GM18508 (cell line): ENCODE results near the gene TIMM50.
"Not testable (repeated sequence)": the region's sequence is repeated elsewhere in the genome, so short reads cannot be mapped to it uniquely, and the experiment has no call there.

Source experiments
- ATAC-seq: cut with Tn5 transposase; IDR thresholded peaks from one replicate; pipeline ENCODE4 v1.9.1; 2021; ENCODE audit warnings: moderate number of reproducible peaks; ENCODE audit not compliant: insufficient read depth, unreplicated experiment

The TIMM50 gene

DNA sequence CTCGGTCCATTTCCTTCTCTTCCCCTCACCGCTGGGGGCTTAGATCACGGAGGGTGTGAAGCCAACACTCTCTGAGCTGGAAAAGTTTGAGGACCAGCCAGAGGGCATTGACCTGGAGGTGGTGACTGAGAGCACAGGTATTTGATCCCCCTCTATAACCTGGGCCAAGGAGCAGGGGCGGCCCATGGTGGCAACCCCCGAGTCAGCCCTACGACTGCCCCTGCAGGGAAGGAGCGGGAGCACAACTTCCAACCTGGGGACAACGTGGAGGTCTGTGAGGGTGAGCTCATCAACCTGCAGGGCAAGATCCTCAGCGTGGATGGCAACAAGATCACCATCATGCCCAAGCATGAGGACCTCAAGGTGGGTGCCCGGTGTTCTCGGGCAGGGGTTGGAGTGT lies 11.6 kb upstream of the TIMM50 start:
- no peak for ATAC-seq

DNA sequence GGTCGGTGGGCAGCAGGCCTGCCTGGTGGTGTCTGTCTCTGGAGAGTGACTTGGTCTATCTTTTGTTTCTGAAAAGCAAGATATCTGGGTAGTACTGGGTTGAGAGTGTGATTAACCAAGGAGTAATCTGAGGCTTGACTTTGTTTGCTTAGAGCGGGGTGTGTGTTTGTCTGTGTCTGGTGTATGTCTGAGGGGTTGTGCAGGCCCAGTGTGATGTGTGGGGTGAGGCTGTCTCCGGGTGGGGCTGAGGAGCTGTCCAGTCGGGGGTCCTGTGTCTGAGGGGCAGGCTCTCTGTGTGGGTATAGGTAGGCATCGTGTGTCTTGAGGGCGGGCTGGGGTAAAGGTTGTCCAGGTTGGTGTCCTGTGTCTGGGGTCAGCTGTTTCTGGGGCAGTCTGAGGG lies 11.1 kb upstream of the TIMM50 start:
- no peak for ATAC-seq

DNA sequence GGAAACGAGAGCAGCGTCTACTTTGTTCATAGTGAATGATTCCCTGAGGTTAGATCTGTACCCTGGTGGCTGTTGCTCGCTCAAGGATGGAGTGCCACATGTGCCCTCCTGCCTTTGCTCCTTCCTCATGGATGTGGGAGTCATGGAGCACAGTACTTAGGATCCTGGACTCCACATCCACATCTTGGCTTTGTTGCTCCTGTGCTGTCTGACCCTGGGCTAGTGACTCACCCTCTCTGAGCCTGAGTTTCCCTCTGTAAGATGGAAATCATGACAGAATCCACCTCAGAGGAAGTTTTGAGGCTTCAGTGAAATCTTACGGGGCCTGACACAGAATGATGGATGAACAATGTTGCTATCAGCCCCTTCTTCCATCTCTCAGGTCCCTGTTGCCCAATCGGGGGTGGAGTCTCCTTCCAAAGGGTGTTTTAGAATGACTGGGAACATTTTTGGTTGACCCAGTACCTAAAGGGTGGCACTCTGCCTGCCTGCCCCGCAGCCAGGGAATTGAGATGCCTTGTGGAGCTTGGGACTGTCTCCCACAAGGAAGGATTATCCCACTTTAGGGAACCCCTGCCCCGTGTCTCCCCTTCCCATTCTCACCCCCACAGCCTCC lies 9.8 kb upstream of the TIMM50 start:
- no peak for ATAC-seq

DNA sequence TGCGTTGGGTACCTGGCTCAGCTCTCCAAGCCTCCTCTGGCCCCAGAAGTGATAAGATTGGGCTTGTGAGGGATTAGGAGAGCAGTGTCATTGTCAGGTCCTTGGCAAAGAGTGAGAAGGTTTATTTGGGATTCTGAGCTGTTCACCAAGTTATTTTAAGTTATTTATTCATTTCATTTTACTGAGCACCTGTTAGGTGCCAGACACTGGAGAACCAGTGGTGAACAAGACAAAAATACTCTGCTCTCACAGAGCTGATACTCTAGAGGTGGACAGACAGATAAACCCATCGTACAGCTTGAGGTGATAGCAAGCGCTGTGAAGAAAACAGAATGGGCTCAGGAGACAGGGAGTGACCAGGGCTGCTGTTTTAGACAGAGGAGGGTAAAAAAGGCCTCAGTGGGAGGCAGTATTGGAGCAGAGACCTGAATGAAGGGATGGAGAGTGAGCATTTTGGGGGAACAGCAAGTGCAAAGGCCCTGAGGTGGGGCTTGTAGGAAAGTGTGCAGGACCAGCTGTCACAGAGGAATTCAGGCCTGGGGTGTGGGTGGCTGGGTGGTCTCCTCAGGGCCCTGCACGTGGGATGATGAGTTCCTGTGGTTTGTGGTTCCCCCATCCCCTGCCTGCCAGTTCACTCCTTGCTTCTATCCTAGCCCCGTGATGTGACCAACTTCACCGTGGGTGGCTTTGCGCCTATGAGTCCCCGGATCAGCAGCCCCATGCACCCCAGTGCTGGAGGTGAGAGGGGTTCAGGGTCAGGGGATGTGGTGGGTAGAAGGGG lies 8.7 kb upstream of the TIMM50 start:
- ATAC-seq, result no peak

DNA sequence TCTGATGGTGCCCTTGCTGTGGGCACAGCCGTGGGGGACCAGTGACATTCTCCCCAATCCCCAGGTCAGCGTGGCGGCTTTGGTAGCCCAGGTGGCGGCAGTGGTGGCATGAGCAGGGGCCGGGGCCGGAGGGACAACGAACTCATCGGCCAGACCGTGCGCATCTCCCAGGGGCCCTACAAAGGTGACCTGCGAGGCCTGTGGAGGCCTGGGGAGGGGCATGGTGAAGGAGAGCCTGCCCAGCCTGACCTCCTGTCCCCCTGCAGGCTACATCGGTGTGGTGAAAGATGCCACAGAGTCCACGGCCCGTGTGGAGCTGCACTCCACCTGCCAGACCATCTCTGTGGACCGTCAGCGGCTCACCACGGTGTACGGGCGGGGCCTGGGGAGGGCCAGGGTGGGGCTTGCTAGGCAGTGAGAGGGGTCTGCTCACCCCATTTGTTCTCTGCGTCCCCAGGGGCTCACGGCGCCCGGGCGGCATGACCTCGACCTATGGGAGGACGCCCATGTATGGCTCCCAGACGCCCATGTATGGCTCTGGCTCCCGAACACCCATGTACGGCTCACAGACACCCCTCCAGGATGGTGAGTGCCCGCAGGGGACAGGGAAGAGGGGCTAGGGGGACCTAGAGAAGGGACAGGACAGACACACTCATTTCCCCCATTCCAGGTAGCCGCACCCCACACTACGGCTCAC lies 7.7 kb upstream of the TIMM50 start:
- no peak for ATAC-seq

DNA sequence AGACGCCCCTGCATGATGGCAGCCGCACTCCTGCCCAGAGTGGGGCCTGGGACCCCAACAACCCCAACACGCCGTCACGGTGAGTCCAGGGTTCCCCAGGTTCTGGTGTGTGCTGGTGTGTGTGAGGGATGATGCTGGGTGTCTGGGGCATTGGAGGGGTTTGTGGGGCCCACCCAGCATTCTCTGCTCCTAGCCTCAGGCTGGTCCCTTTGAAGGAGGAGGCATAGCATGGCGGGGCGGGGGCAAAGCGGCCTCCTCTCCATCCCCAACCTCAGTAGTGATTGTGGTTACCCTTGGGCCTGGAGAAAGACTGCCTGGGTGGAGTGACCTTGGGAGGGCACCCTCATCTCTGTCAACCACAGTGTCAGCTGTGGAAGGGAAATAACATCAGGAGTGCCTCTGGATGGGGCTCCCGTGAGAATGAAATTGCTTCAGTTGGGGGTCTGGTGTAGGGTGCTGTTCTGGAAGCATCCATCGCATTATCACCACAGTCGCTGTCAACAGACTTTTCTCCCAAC lies 7.1 kb upstream of the TIMM50 start:
- ATAC-seq, result no peak

DNA sequence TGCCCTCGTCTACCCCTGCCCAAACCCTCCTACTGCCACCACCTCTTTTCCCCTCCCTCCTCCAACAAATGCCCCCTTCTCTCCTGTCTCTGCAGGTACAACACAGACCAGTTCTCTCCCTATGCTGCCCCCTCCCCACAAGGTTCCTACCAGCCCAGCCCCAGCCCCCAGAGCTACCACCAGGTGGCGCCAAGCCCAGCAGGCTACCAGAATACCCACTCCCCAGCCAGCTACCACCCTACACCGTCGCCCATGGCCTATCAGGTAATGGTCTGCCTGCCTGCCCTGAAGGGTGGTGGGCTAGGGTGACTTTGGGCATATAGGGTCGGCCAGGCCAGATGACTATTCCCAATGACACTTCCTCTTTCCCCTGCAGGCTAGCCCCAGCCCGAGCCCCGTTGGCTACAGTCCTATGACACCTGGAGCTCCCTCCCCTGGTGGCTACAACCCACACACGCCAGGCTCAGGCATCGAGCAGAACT lies 6.5 kb upstream of the TIMM50 start:
- no peak for ATAC-seq

DNA sequence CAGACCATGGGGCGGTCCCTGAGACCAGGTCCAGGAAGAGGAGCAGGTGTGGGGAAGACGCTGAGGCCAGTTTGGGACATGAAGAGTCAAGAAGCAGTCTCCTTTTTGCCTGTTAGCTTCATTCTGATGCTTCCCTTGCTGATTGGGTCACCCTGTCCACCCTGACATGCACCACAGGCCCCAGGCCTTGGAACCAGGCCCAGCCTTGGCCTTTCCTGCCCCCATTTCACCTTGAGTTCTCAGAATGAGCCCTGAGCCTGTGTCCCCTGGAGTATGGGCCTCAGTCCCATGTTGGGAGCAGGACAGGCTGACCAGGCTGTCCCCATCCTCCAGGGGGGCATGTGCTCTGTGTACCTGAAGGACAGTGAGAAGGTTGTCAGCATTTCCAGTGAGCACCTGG lies 4.9 kb upstream of the TIMM50 start:
- ATAC-seq, result no peak

DNA sequence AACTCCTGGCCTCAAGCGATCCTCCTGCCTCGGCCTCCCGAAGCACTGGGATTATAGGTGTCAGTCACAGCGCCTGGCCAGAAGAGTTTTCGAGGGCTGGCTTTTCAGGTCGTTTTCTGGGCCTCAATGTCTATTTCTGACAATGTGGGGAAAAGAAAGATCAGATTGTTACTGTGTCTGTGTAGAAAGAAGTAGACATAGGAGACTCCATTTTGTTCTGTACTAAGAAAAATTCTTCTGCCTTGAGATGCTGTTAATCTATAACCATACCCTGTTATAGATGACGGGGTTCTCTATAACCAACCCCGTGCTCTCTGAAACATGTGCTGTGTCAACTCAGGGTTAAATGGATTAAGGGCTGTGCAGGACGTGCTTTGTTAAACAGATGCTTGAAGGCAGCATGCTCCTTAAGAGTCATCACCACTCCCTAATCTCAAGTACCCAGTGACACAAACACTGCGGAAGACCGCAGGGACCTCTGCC lies 1.3 kb upstream of the TIMM50 start:
- ATAC-seq, result not testable (repeated sequence)

DNA sequence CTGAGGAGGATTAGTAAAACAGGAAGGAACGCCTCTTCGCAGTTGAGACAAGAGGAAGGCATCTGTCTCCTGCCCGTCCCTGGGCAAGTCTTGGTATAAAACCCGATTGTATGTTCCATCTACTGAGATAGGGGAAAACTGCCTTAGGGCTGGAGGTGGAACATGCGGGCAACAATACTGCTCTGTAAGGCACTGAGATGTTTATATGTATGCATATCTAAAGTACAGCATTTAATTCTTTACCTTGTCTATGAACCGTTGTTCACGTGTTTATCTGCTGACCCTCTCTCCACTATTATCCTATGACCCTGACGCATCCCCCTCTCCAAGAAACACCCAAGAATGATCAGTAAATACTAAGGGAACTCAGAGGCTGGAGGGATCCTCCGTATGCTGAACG lies 722 bp upstream of the TIMM50 start:
- no peak for ATAC-seq

DNA sequence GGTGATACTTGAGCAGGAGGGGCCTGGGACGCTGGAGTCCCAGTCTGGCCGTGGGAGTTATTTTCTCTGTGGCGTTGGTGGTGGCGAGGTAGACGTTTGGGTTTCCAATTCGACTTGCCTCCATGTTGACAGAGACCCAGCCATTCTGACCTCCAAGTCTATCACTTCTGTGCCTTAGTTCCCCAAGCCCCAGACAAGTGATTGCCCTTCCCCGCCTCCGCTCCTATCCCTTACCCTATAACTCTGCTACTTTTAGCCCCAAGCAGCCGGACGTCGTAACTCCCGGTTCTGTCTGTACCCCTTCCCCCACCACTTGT lies 549 bp downstream of the TIMM50 start:
- no peak for ATAC-seq

DNA sequence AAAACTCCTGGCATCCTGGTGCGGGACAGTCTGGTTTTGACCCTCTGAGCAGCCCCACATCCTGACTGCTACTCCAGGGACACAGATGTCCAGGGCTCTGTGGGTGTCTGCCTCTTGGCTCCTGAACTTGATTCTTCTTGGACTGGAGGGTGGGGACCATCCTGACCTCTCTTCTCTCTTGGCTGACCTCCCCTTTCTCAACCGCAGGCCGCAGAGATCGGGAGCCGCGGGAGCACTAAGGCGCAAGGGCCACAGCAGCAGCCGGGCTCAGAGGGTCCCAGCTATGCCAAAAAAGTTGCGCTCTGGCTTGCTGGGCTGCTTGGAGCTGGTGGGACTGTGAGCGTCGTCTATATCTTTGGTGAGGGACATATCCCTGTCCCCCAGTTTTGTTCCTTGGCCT lies 1.0 kb downstream of the TIMM50 start:
- no peak for ATAC-seq

DNA sequence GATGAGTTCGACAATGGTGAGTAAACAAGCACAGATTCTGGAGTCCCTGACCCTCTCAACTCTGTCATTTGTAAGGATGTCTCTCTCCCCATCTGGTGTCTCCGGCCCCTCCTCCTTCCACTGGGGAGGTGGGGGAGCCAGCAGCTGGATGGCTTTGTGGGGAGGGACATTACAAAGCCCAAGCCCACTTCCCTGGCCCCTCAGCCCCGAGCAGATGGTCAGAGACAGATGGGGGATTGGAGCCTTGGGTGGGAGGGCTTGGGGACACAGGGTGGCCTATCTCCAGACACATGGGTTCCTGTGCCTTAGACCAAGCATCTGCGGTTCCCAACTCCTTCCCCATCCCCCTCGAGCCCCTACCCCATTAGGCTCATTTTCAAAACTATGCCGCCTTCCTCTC lies 2.5 kb downstream of the TIMM50 start:
- ATAC-seq, result no peak

DNA sequence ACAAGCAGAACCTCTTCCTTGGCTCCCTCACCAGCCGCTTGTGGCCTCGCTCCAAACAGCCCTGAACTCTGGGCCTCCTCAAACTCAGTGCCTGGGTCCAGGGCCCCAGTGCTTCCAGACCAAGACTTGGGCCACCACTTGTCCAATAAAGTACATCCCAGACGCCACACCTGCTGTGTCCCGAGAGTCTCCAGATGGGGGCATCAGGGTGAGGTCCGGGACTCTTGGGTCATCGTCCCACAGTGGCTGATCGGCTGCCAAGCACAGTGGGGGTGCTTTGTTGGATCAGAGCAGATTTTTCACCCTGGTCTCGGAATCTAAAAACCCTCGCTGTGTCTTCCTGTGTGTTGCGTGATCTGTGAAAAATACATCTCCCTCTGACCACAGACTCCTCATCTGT lies 9.1 kb downstream of the TIMM50 start:
- no peak for ATAC-seq

DNA sequence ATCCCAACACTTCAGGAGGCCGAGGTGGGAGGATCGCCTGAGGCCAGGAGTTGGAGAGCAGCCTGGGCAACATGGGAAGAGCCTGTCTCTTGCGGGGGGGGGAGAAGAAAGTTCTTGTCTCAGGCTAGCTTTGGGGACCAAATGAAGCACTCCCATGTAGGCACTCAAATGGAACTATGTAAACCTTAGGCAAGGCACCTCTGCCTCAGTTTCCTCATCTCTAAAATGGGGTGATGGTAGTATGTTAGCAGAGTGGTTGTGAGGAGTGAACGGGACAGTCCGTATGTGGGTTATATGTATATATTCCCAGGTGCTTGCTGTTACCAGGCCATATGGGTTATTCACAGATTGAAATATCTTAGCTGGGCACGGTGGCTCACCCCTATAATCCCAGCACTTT lies 11.6 kb downstream of the TIMM50 start:
- no peak for ATAC-seq

DNA sequence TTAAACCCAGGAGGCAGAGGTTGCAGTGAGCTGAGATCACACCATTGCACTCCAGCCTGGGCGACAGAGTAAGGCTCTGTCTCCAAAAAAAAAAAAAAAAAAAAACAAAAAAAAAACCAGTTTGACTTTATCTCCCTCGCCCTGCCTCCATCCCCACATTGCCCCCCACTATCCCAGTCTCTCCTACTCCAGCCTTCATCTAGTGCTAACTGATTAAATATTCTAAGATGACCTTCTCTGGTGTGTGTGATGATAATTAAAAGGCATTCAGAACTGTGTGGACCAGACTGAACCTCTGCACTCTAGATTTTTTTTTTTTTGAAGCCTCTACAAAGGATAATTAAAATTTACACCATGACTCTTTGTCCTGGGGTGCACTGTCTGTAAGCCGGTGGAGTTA lies 12.2 kb downstream of the TIMM50 start:
- ATAC-seq, result no peak

DNA sequence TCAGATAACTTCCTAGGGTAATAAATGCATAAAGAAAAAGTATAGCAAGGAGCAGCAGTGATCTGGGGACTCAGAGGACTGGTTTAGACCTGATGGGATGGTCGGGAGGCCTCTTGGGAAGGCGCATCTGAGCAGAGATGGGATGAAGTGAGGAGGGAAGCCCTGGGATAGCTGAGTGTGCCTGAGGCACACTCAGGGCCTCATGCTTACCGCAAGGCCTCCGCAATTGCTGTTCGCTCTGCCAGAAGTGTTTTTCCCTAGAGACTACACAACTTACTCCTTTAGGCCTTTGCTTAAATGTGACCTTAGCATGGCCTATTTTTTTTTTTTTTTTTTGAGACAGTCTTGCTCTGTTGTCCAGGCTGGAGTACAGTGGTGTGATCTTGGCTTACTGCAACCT lies 14.0 kb downstream of the TIMM50 start:
- no peak for ATAC-seq

DNA sequence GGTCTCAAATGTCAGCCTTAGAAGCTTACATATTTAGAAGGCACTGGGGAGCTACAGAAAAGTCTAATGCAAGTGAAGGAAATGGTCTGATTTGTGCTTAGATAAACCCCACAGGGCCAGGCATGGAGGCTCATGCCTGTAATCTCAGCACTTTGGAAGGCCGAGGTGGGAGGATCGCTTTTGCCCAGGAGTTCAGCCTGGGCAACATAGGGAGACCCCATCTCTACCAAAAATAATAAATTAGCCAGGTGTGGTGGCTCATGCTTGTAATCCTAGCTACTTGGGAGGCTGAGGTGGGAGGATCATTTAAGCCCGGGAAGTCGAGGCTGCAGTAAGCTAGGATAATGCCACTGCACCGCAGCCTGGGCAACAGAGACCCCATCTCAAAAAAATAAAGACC lies 15.4 kb downstream of the TIMM50 start:
- no peak for ATAC-seq

DNA sequence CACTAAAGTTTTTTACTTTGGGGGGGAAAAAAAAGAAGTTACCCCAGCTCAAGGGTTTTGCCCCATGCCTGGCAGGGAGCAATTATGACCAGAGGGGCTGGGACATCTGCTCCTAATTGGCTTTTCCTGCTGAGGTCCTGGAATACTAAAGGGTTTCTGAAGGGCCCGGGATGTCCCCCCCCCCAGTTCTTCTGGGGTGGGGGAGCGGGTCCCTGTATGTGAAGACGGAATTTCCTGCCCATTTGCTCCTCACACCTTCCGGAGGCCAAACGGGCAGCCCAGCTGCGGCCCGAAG lies 17.0 kb downstream of the TIMM50 start:
- ATAC-seq, result no peak

DNA sequence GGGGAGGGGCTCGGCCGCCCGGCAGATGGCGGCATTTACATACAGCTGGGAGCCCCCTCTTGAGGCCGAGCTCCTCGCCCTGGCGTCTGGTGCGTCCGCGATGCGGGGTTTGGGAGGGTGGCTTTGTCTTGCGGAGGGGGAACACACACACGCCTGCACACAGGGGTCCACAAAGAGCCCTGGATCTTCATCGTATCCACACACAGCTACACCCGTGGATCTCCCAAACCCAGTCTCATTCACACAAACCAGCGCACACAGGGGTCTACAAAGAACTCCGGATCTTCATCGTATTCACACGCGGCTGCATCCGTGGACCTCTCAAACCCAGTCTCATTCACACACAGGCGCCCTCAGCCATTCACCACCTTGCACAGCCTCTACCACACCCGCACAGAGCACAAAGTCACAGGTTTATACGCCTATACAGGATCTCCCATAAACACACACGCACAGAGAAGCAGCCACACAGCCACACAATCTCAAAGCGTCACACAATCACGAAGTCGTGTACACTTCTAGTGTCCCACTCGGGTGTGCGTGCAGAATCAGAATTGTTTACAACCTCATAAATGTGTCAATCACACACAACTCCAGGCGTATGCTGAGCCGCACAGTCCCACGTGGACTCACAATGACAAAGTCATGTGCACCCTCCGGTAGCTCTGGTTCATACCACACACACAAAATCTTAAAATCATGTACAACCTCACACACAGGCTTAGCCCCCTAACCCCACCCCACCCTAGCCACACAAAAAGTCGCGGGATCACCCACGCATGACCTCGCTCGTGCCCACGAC lies 17.6 kb downstream of the TIMM50 start:
- ATAC-seq, result no peak
